PC-3 (cell line): ENCODE measurements around the gene CCDC92B.

Source experiments
- CTCF ChIP-seq: fragments of 300-600 bp; sonication (generic); conservative IDR thresholded peaks from 2 replicates; pipeline ENCODE4 v1.5.1; 2017; ENCODE audit warnings: antibody characterized with exemption, low read depth, mild to moderate bottlenecking, low read length
- EZH2 ChIP-seq: fragments of 300-600 bp; sonication (generic); IDR thresholded peaks from one replicate; pipeline ENCODE4 v1.6.1; 2017; ENCODE audit warnings: antibody characterized with exemption, mild to moderate bottlenecking, low read length; ENCODE audit not compliant: unreplicated experiment

GRCh38 chr17:2701161-2701995, 48.1 kb downstream of the CCDC92B start:
- no peak for TF ChIP-seq CTCF
- TF ChIP-seq EZH2, result no peak
